ENCODE results near the gene CTIF. TPM values are rescaled to one million over a fixed set of nuclear protein-coding genes. Genes with fewer than 3 reads are reported as not detected.

The CTIF gene
- total RNA-seq, 2 experiments from 2014 or later = 0.06 to 0.38 TPM

DNA sequence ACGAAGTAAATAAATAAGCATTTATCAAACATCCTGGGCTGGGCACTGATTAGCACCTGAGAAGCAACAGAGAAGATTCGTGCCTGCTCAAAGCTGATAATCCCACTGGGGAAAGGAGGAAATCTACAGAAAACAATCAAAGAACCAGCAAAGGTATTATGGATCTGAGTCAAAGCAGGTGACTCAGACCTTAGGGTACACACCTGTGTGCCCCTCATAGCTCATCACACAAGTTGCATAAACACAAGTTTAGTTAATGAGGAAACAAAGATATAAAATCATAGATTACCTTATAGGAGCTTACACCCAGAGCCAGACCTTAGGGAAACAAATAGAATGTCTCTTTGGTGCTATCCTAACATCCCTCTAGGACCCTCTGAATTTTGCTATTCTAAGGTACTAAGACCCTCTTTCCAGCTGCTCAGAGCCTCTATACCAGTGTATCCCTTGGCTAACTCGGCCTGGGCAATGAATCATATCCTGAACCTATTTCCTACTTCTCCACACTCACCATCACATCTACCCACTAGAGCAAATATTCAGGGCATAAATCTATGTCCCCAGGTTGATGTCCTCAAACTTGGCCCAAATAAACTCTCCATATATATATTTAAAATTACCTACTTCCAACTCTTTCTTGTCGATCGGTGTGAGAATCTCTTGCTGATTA is 19.3 kb upstream of the CTIF start:
- no peaks in the 10 kb centered on the region for H3K36me3 ChIP-seq (ENCODE audit: insufficient read depth, low read length)
- no peaks in the 10 kb centered on the region for H3K9me2 ChIP-seq (ENCODE audit: insufficient read depth, low read length)
- ChIA-PET POLR2A (no interaction called here), CTCF (ENCODE audit: unreplicated experiment) (no interaction called here)
- H3K79me2 ChIP-seq (ENCODE audit: insufficient read depth, low read depth, low read length) = no peaks in the 10 kb centered on the region
- no peak for TF ChIP-seq EZH2phosphoT487 (IDR thresholded peaks at IDR 0.05; ENCODE audit: borderline replicate concordance, low read depth, low read length)
- TF ChIP-seq, protein P1, sequence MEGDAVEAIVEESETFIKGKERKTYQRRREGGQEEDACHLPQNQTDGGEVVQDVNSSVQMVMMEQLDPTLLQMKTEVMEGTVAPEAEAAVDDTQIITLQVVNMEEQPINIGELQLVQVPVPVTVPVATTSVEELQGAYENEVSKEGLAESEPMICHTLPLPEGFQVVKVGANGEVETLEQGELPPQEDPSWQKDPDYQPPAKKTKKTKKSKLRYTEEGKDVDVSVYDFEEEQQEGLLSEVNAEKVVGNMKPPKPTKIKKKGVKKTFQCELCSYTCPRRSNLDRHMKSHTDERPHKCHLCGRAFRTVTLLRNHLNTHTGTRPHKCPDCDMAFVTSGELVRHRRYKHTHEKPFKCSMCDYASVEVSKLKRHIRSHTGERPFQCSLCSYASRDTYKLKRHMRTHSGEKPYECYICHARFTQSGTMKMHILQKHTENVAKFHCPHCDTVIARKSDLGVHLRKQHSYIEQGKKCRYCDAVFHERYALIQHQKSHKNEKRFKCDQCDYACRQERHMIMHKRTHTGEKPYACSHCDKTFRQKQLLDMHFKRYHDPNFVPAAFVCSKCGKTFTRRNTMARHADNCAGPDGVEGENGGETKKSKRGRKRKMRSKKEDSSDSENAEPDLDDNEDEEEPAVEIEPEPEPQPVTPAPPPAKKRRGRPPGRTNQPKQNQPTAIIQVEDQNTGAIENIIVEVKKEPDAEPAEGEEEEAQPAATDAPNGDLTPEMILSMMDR (conservative IDR thresholded peaks at IDR 0.05; ENCODE audit: low read length) = no peak
- H3K4me2 ChIP-seq (ENCODE audit: low read length) = no peak overlapping the region
- BruUV-seq (replicated peaks) = no TSS peak
- no peaks in the 10 kb centered on the region for H4K20me1 ChIP-seq (ENCODE audit: insufficient read depth, low read length)
- DNase-seq (ENCODE audit: low spot score) = no peak
- H2AFZ ChIP-seq (ENCODE audit: low read length) = no peak overlapping the region
- H3K4me1 ChIP-seq (ENCODE audit: insufficient read depth, low read length, poor library complexity, severe bottlenecking) = no peaks in the 10 kb centered on the region
- intact Hi-C loops (cut with micrococcal nuclease; ENCODE audit: unreplicated experiment) = no loop called here
- H3K4me3 ChIP-seq (ENCODE audit: low read depth, low read length, poor library complexity, severe bottlenecking) = no peak overlapping the region
- H3K27ac ChIP-seq (ENCODE audit: low read depth, low read length, poor library complexity, severe bottlenecking) = no peak overlapping the region
- H3K9me3 ChIP-seq (ENCODE audit: low read length) = no peaks in the 10 kb centered on the region

DNA sequence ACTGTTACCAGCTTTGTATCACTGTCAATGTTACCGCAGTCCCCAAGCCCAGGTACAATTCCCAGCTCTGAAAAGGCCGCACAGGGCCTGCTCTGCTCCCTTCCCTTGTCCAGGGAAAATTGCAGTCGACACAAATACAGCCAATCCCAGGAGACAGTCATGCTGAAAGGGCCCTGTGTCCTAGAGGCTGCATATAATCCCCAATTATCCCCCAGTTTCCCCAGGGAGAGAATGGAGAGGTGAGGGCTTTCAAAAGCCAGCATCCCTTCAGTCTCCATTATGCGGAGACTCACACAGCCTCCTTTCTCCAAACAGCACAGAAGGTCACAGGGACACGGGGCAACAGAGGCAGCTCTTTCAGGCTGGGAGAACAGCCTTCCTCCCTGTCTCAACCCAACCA is 17.1 kb upstream of the CTIF start:
- Histone ChIP-seq H2AFZ (ENCODE audit: low read length) (no peak overlapping the region), H4K20me1 (ENCODE audit: insufficient read depth, low read length) (no peaks in the 10 kb centered on the region), H3K4me3 (ENCODE audit: low read depth, low read length, poor library complexity, severe bottlenecking) (no peak overlapping the region), H3K9me2 (ENCODE audit: insufficient read depth, low read length) (no peaks in the 10 kb centered on the region), H3K4me2 (ENCODE audit: low read length) (no peak overlapping the region), H3K9me3 (ENCODE audit: low read length) (no peaks in the 10 kb centered on the region), H3K79me2 (ENCODE audit: insufficient read depth, low read depth, low read length) (no peaks in the 10 kb centered on the region), H3K4me1 (ENCODE audit: insufficient read depth, low read length, poor library complexity, severe bottlenecking) (no peaks in the 10 kb centered on the region), H3K27ac (ENCODE audit: low read depth, low read length, poor library complexity, severe bottlenecking) (no peak overlapping the region), H3K36me3 (ENCODE audit: insufficient read depth, low read length) (no peaks in the 10 kb centered on the region)
- no peak for DNase-seq (ENCODE audit: low spot score)
- TF ChIP-seq EZH2phosphoT487 (IDR thresholded peaks at IDR 0.05; ENCODE audit: borderline replicate concordance, low read depth, low read length) = no peak
- TF ChIP-seq, protein P1 (conservative IDR thresholded peaks at IDR 0.05; ENCODE audit: low read length) = no peak
- ChIA-PET CTCF (ENCODE audit: unreplicated experiment) (no interaction called here), POLR2A (no interaction called here)
- intact Hi-C loops (cut with micrococcal nuclease; ENCODE audit: unreplicated experiment) = no loop called here
- no TSS peak for BruUV-seq (replicated peaks)

DNA sequence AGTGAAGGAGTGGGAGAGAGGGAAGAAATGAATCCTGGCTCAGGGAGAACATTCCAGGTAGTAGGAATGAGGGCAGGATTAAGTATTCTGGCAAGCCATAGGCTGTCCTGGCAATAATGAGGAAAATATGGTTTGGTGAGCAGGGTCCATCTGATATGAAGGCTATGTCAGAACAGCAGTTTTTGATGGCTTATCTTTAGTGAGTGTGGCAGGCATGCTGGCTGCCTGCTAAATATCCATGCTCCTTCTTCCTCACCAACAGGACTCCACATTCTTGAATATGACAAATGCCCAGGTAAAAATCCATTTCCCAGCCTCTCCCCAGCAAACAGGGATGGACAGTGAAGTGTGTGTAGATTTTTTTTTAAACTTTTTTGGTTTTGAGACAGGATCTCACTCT is 13.2 kb upstream of the CTIF start:
- intact Hi-C loops (cut with micrococcal nuclease; ENCODE audit: unreplicated experiment) = no loop called here
- H3K4me1 ChIP-seq (ENCODE audit: insufficient read depth, low read length, poor library complexity, severe bottlenecking) = no peaks in the 10 kb centered on the region
- no peaks in the 10 kb centered on the region for H3K36me3 ChIP-seq (ENCODE audit: insufficient read depth, low read length)
- H3K4me3 ChIP-seq (ENCODE audit: low read depth, low read length, poor library complexity, severe bottlenecking) = no peak overlapping the region
- no peaks in the 10 kb centered on the region for H3K9me3 ChIP-seq (ENCODE audit: low read length)
- POLR2A ChIA-PET = no interaction called here
- no peak overlapping the region for H3K4me2 ChIP-seq (ENCODE audit: low read length)
- DNase-seq (ENCODE audit: low spot score) = no peak
- BruUV-seq (replicated peaks) = no TSS peak
- H2AFZ ChIP-seq (ENCODE audit: low read length) = no peak overlapping the region
- no peak for TF ChIP-seq EZH2phosphoT487 (IDR thresholded peaks at IDR 0.05; ENCODE audit: borderline replicate concordance, low read depth, low read length)
- TF ChIP-seq, protein P1 (conservative IDR thresholded peaks at IDR 0.05; ENCODE audit: low read length) = no peak
- H3K9me2 ChIP-seq (ENCODE audit: insufficient read depth, low read length) = no peaks in the 10 kb centered on the region
- CTCF ChIA-PET (ENCODE audit: unreplicated experiment) = no interaction called here
- H3K79me2 ChIP-seq (ENCODE audit: insufficient read depth, low read depth, low read length) = no peaks in the 10 kb centered on the region
- H4K20me1 ChIP-seq (ENCODE audit: insufficient read depth, low read length) = no peaks in the 10 kb centered on the region
- H3K27ac ChIP-seq (ENCODE audit: low read depth, low read length, poor library complexity, severe bottlenecking) = no peak overlapping the region

Data from OCI-LY7 (cell line).